H1 (cell line): ENCODE data around the gene TNIK.

Experiments used
- CHD1 ChIP-seq: IDR thresholded peaks from 2 replicates; pipeline ENCODE4 v1.6.1; 2012; ENCODE audit warnings: low read depth, low read length, improper control_type of control experiment
- CTCF ChIP-seq, 3 experiments: IDR thresholded peaks; 1 replicate in 2 of 3; 2 replicates in 1 of 3; pipeline versions ENCODE4 v1.5.1 to v1.6.1; 2011; ENCODE audit warnings: low read length in 3 of 3, mild to moderate bottlenecking in 3 of 3, inconsistent platforms in 2 of 3, low read depth in 1 of 3, moderate library complexity in 1 of 3; ENCODE audit not compliant: insufficient read depth in 1 of 3; ENCODE audit errors: control extremely low read depth in 1 of 3
- E2F6 ChIP-seq: IDR thresholded peaks from 2 replicates; pipeline ENCODE4 v1.6.1; 2012; ENCODE audit warnings: inconsistent platforms
- EGR1 ChIP-seq: IDR thresholded peaks from 2 replicates; pipeline ENCODE4 v1.6.1; 2011; ENCODE audit warnings: low read depth, low read length, borderline replicate concordance
- SIN3A ChIP-seq, 2 experiments: IDR thresholded peaks in 1 of 2; conservative IDR thresholded peaks in 1 of 2; 2 replicates each; pipeline ENCODE4 v1.6.1; 2011 to 2012; ENCODE audit warnings: low read length in 2 of 2, improper control_type of control experiment in 1 of 2, low read depth in 1 of 2, mild to moderate bottlenecking in 1 of 2
- TBP ChIP-seq: IDR thresholded peaks from 2 replicates; pipeline ENCODE4 v1.6.1; 2011; ENCODE audit warnings: low read depth, low read length, improper control_type of control experiment
- USF2 ChIP-seq: IDR thresholded peaks from 2 replicates; pipeline ENCODE4 v1.6.1; 2011; ENCODE audit warnings: low read length, improper control_type of control experiment

GRCh38 chr3:171372694-171373093 is 87.5 kb downstream of the TNIK start:
- TF ChIP-seq CHD1 (no peak), USF2 (no peak), CTCF (IDR thresholded peaks at IDR 0.05; ENCODE audit: control extremely low read depth in 1 of 3, insufficient read depth in 1 of 3, low read depth in 1 of 3, low read length in 3 of 3) (no peak), EGR1 (no peak), SIN3A (conservative IDR thresholded peaks at IDR 0.05 in 1 of 2, IDR thresholded peaks at IDR 0.05 in 1 of 2; ENCODE audit: low read depth in 1 of 2, low read length in 2 of 2) (no peak), E2F6 (no peak), TBP (no peak)
